ENCODE measurements around the gene SFR1. TPM values are rescaled to one million over a fixed set of nuclear protein-coding genes. Genes with fewer than 3 reads are reported as not detected.
A peak's percentile ranks its signal among the peaks of the same experiment; 100 is the strongest.

The SFR1 gene
- total RNA-seq, 1 experiment from 2014 or later, result 2.9 TPM

DNA sequence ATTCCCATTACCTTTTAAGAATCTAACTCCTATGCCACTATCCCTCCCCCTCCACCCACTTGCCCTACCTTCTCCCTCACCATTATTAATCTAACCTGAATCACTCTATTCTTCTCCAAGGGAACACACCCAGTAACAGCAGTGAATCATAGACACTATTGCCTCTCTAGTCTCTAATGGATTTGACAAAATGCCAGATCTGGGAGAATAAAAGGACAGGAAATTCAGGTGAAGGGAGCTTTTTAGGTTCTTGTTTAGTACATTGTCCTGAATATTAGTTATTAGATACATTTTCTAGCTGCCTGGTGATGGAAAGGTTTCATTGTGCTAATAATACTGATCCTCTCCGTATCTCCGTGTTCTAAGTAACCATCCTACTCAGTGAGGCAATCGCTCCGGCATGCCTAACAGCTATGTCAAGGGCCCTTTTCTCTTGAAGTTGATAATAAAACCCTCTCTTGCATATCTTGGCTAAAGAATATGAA is 4.1 kb upstream of the SFR1 start:
- ChIA-PET CTCF (no interaction called here), POLR2A (ENCODE audit: unreplicated experiment) (no interaction called here)
- no TSS peak for BruUV-seq (replicated peaks)
- peak overlapping the region; percentile 81 for H3K4me2 ChIP-seq (ENCODE audit: low read length)
- H3K9ac ChIP-seq (ENCODE audit: low read length), result peak overlapping the region; percentile 80
- intact Hi-C loops (cut with micrococcal nuclease), result loop anchor here (2.0 kb wide), 1 partner anchor 19 kb away; no protein-coding TSS in a partner anchor
- peak overlapping the region; percentile 46; the same call in 1 of the 2 replicates for H2AFZ ChIP-seq (ENCODE audit: low read length)
- H3K9me2 ChIP-seq (replicated peaks; ENCODE audit: low read length), result no peaks in the 10 kb centered on the region
- no peak overlapping the region for H3K4me3 ChIP-seq (ENCODE audit: low read length)
- H3K79me2 ChIP-seq (ENCODE audit: low read length), result peaks cover 7% of the 10 kb centered on the region; the same call in 1 of the 2 replicates
- peak; percentile 42 for ATAC-seq
- no peaks in the 10 kb centered on the region for H3K36me3 ChIP-seq (ENCODE audit: low read depth, low read length)
- no peaks in the 10 kb centered on the region for H3K9me3 ChIP-seq (ENCODE audit: low read length)
- peaks cover 3% of the 10 kb centered on the region for H3F3A ChIP-seq (ENCODE audit: low read length, unreplicated experiment)
- H3K4me1 ChIP-seq (ENCODE audit: insufficient read depth, low read length), result peaks cover 46% of the 10 kb centered on the region
- peak; percentile 94 for DNase-seq
- H3K27me3 ChIP-seq (ENCODE audit: low read length), result no peaks in the 10 kb centered on the region
- peak overlapping the region; percentile 99 for H3K27ac ChIP-seq (ENCODE audit: low read length)
- no peak for TF ChIP-seq EZH2 (IDR thresholded peaks at IDR 0.05; ENCODE audit: low read length, unreplicated experiment)
- TF ChIP-seq, protein P1, sequence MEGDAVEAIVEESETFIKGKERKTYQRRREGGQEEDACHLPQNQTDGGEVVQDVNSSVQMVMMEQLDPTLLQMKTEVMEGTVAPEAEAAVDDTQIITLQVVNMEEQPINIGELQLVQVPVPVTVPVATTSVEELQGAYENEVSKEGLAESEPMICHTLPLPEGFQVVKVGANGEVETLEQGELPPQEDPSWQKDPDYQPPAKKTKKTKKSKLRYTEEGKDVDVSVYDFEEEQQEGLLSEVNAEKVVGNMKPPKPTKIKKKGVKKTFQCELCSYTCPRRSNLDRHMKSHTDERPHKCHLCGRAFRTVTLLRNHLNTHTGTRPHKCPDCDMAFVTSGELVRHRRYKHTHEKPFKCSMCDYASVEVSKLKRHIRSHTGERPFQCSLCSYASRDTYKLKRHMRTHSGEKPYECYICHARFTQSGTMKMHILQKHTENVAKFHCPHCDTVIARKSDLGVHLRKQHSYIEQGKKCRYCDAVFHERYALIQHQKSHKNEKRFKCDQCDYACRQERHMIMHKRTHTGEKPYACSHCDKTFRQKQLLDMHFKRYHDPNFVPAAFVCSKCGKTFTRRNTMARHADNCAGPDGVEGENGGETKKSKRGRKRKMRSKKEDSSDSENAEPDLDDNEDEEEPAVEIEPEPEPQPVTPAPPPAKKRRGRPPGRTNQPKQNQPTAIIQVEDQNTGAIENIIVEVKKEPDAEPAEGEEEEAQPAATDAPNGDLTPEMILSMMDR (conservative IDR thresholded peaks at IDR 0.05; ENCODE audit: low read depth, low read length), result no peak
- TF ChIP-seq EZH2phosphoT487 (IDR thresholded peaks at IDR 0.05; ENCODE audit: borderline replicate concordance, low read length), result no peak
- no peaks in the 10 kb centered on the region for H4K20me1 ChIP-seq (ENCODE audit: low read length)

DNA sequence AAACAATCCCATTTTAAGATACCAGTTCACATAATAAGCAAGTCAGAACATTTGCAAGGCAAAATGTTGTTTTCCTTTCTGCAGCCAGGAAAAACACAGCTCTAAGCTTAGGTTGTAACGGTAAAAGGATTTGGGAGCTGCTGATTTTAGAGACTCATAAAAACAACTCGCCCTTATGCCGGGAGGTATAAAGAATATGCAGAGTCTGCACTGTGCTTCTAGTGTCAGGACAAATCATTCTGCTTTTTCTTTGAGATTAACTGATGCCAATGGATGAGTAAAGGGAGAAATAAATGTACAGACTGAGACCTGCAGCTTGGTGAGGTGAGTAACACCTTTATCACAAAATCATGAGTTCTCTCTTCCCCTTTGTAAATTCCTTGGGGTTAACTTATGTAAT is 2.0 kb upstream of the SFR1 start:
- Histone ChIP-seq H3K36me3 (ENCODE audit: low read depth, low read length) (no peaks in the 10 kb centered on the region), H3K9ac (ENCODE audit: low read length) (peak overlapping the region; percentile 99), H4K20me1 (ENCODE audit: low read length) (no peaks in the 10 kb centered on the region), H3K9me2 (replicated peaks; ENCODE audit: low read length) (no peaks in the 10 kb centered on the region), H2AFZ (ENCODE audit: low read length) (0 out of 2 replicates have a peak overlapping the region, but pooled peaks have one; percentile 16), H3K4me1 (ENCODE audit: insufficient read depth, low read length) (peaks cover 51% of the 10 kb centered on the region), H3K27ac (ENCODE audit: low read length) (peak overlapping the region; percentile 99), H3K27me3 (ENCODE audit: low read length) (no peaks in the 10 kb centered on the region), H3K9me3 (ENCODE audit: low read length) (no peaks in the 10 kb centered on the region), H3F3A (ENCODE audit: low read length, unreplicated experiment) (peaks cover 3% of the 10 kb centered on the region), H3K79me2 (ENCODE audit: low read length) (peaks cover 8% of the 10 kb centered on the region; the same call in 1 of the 2 replicates), H3K4me3 (ENCODE audit: low read length) (peak overlapping the region; percentile 23), H3K4me2 (ENCODE audit: low read length) (peak overlapping the region; percentile 95)
- POLR2A ChIA-PET (ENCODE audit: unreplicated experiment), result interaction anchor here (0.6 kb wide), 1 partner anchor 407 kb away, joined by 6 read pairs; no protein-coding TSS in a partner anchor
- BruUV-seq (replicated peaks), result no TSS peak
- DNase-seq (peak; percentile 53), ATAC-seq (peak; percentile 8; the same call in 1 of the 2 replicates)
- CTCF ChIA-PET, result interaction anchor here (0.6 kb wide), 1 partner anchor 155 kb away, joined by 4 read pairs; no protein-coding TSS in a partner anchor
- TF ChIP-seq EZH2 (IDR thresholded peaks at IDR 0.05; ENCODE audit: low read length, unreplicated experiment) (no peak), EZH2phosphoT487 (IDR thresholded peaks at IDR 0.05; ENCODE audit: borderline replicate concordance, low read length) (no peak)
- TF ChIP-seq, protein P1 (conservative IDR thresholded peaks at IDR 0.05; ENCODE audit: low read depth, low read length), result no peak
- intact Hi-C loops (cut with micrococcal nuclease), result loop anchor here (1.0 to 5.0 kb wide), 3 partner anchors 10 to 153 kb away; partner anchors contain the start of gene SLK

DNA sequence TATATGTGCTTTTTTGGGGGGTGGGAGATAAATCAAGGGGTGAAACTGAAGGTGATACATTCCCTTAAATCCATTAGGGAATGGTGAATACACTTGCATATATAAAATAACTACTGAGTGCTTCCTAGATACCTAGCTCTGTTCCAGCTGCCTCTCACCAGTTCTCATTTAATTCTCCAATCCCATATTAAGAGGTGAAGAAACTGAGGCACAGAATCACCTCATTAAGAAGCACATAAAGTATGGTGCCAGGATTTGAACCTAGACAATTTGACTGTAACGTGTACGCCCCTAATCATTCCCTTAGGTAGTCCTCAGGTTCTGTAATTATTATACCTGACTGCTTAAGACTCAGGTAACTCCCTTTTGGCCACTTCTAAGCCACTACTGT is 1.5 kb upstream of the SFR1 start:
- intact Hi-C loops (cut with micrococcal nuclease), result loop anchor here (1.0 to 5.0 kb wide), 3 partner anchors 10 to 153 kb away; partner anchors contain the start of gene SLK
- Histone ChIP-seq H3K36me3 (ENCODE audit: low read depth, low read length) (no peaks in the 10 kb centered on the region), H3K4me2 (ENCODE audit: low read length) (peak overlapping the region; percentile 95), H3K4me1 (ENCODE audit: insufficient read depth, low read length) (peaks cover 51% of the 10 kb centered on the region), H3K9ac (ENCODE audit: low read length) (peak overlapping the region; percentile 99), H4K20me1 (ENCODE audit: low read length) (no peaks in the 10 kb centered on the region), H3K9me3 (ENCODE audit: low read length) (no peaks in the 10 kb centered on the region), H3K27ac (ENCODE audit: low read length) (peak overlapping the region; percentile 99), H2AFZ (ENCODE audit: low read length) (peak overlapping the region; percentile 60), H3F3A (ENCODE audit: low read length, unreplicated experiment) (peaks cover 3% of the 10 kb centered on the region), H3K79me2 (ENCODE audit: low read length) (peaks cover 8% of the 10 kb centered on the region; the same call in 1 of the 2 replicates), H3K27me3 (ENCODE audit: low read length) (no peaks in the 10 kb centered on the region), H3K9me2 (replicated peaks; ENCODE audit: low read length) (no peaks in the 10 kb centered on the region), H3K4me3 (ENCODE audit: low read length) (peak overlapping the region; percentile 81; the same call in 1 of the 2 replicates)
- BruUV-seq (replicated peaks), result no TSS peak
- no peak for DNase-seq
- ChIA-PET CTCF (interaction anchor here (0.6 kb wide), 4 partner anchors 39 to 373 kb away, joined by 3 to 10 read pairs (median 4); no protein-coding TSS in a partner anchor), POLR2A (ENCODE audit: unreplicated experiment) (interaction anchor here (0.6 to 0.8 kb wide), 5 partner anchors 27 to 266 kb away, joined by 4 to 16 read pairs (median 11); no protein-coding TSS in a partner anchor)
- TF ChIP-seq EZH2 (IDR thresholded peaks at IDR 0.05; ENCODE audit: low read length, unreplicated experiment), result no peak
- TF ChIP-seq, protein P1 (conservative IDR thresholded peaks at IDR 0.05; ENCODE audit: low read depth, low read length), result no peak
- TF ChIP-seq EZH2phosphoT487 (IDR thresholded peaks at IDR 0.05; ENCODE audit: borderline replicate concordance, low read length), result no peak
- no peak for ATAC-seq
